ENCODE measurements around the gene CDC42BPB. TPM values are rescaled to one million over a fixed set of nuclear protein-coding genes. Genes with fewer than 3 reads are reported as not detected.

CDC42BPB gene
- total RNA-seq, 4 donors from 2014 or later, result 93.9 to 132 (median 110) TPM

GRCh38 chr14:103064978-103065377 is 7.6 kb upstream of the CDC42BPB start:
- no peak for TF ChIP-seq POLR2A (IDR thresholded peaks at IDR 0.05; ENCODE audit: low read depth)
- no peak for TF ChIP-seq POLR2AphosphoS5 (IDR thresholded peaks at IDR 0.05)
- no peak for TF ChIP-seq EP300 (IDR thresholded peaks at IDR 0.05)
- no peak for TF ChIP-seq CTCF (IDR thresholded peaks at IDR 0.05)
- WGBS, result 92% methylated on average over 12 of the region's 12 CpGs
- Histone ChIP-seq H3K4me3 (no peak overlapping the region), H3K27ac (replicated peaks in 1 of 4) (no peak overlapping the region), H3K36me3 (no peaks in the 10 kb centered on the region), H3K27me3 (peaks cover 0 to 9% (median 0%) of the 10 kb centered on the region in 4 donors), H3K9me3 (no peaks in the 10 kb centered on the region), H3K4me1 (peaks cover 1 to 25% (median 17%) of the 10 kb centered on the region in 4 donors)
- intact Hi-C loops (cut with DNase I), result no loop called here
- no peak for DNase-seq (ENCODE audit: extremely low spot score)

- no peaks in the 10 kb centered on the region for H3K36me3 ChIP-seq
- peaks cover 7 to 30% (median 20%) of the 10 kb centered on the region in 4 donors for H3K4me1 ChIP-seq
- DNase-seq (ENCODE audit: extremely low spot score), result no peak
- intact Hi-C loops (cut with DNase I), result no loop called here
- no peak overlapping the region for H3K27ac ChIP-seq (replicated peaks in 1 of 4)
- peaks cover 0 to 5% (median 0%) of the 10 kb centered on the region in 4 donors for H3K27me3 ChIP-seq
- H3K9me3 ChIP-seq, result no peaks in the 10 kb centered on the region
- H3K4me3 ChIP-seq, result no peak overlapping the region
- WGBS, result 90% methylated on average over 4 of the region's 4 CpGs
- TF ChIP-seq POLR2A (IDR thresholded peaks at IDR 0.05; ENCODE audit: low read depth) (no peak), EP300 (IDR thresholded peaks at IDR 0.05) (no peak), POLR2AphosphoS5 (IDR thresholded peaks at IDR 0.05) (no peak), CTCF (IDR thresholded peaks at IDR 0.05) (no peak)
Observed at GRCh38 chr14:103064436-103064835, 7.1 kb upstream of the CDC42BPB start.

- no peaks in the 10 kb centered on the region for H3K27me3 ChIP-seq
- WGBS, result 79% methylated on average over 6 of the region's 6 CpGs
- H3K4me3 ChIP-seq, result no peak overlapping the region
- no peak for DNase-seq (ENCODE audit: extremely low spot score)
- no peaks in the 10 kb centered on the region for H3K9me3 ChIP-seq
- no peaks in the 10 kb centered on the region for H3K36me3 ChIP-seq
- no peak overlapping the region for H3K27ac ChIP-seq (replicated peaks in 1 of 4)
- peaks cover 24 to 29% (median 26%) of the 10 kb centered on the region in 4 donors for H3K4me1 ChIP-seq
- intact Hi-C loops (cut with DNase I), result no loop called here
- TF ChIP-seq EP300 (IDR thresholded peaks at IDR 0.05) (no peak), POLR2AphosphoS5 (IDR thresholded peaks at IDR 0.05) (no peak), CTCF (IDR thresholded peaks at IDR 0.05) (no peak), POLR2A (IDR thresholded peaks at IDR 0.05; ENCODE audit: low read depth) (no peak)
Observed at GRCh38 chr14:103061482-103061976, 4.2 kb upstream of the CDC42BPB start.

GRCh38 chr14:103059556-103059955 is 2.2 kb upstream of the CDC42BPB start:
- Histone ChIP-seq H3K4me1 (peaks cover 32 to 49% (median 43%) of the 10 kb centered on the region in 4 donors), H3K27ac (replicated peaks in 1 of 4) (no peak overlapping the region), H3K36me3 (no peaks in the 10 kb centered on the region), H3K9me3 (no peaks in the 10 kb centered on the region), H3K4me3 (no peak overlapping the region), H3K27me3 (no peaks in the 10 kb centered on the region)
- 88% methylated on average over 5 of the region's 5 CpGs for WGBS
- intact Hi-C loops (cut with DNase I), result loop anchor here (5.0 kb wide), 2 partner anchors 282 to 328 kb away; partner anchors contain the start of genes MARK3 and TRAF3
- TF ChIP-seq CTCF (IDR thresholded peaks at IDR 0.05) (no peak), POLR2A (IDR thresholded peaks at IDR 0.05; ENCODE audit: low read depth) (no peak), EP300 (IDR thresholded peaks at IDR 0.05) (no peak), POLR2AphosphoS5 (IDR thresholded peaks at IDR 0.05) (no peak)
- no peak for DNase-seq (ENCODE audit: extremely low spot score)

Measured in esophagus muscularis mucosa (tissue), 4 donors.